Limb (tissue), 2 donors: ENCODE results near the gene AKAP1.

Experiments
- DNase-seq, 2 donors: peaks; one replicate each; pipeline ENCODE4 v3.0.0-alpha.2; 2016; ENCODE audit errors: extremely low spot score in 2 of 2

Gene AKAP1

DNA sequence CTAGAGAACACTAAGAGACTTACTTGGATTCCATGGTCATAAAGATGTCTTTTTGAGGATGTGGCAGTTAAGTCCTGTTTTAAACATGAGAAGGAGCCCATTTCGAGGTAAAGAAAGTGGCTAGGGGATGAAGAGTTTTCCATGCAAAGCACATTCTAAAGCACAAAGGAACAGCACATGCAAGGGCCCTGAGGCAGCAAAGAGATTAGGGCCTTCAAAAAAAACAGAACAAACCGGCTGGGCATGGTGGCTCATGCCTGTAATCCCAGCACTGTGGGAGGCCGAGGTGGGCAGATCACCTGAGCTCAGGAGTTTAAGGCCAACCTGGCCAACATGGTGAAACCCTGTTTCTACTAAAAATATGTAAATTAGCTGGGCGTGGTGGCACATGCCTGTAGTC lies 79.8 kb downstream of the AKAP1 start:
- DNase-seq = no peak

DNA sequence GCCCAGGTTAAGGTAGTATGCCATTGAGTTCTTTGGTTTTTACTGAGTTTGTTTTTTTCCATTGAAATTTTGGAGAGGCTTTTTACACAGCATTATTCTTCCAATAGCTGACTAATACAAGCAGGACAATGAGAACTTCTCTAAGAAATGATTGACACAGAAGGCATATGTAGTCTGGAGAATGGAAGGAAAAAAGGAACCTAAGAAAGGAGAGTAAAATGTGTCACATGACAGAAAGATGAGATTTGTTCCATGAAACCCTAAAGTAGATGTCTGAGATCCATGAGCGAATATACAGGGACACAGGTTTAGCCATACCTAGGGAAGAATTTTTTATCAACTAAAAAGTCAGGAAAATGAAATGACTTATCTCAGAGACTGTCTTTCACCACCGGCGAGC lies 80.7 kb downstream of the AKAP1 start:
- no peak for DNase-seq

DNA sequence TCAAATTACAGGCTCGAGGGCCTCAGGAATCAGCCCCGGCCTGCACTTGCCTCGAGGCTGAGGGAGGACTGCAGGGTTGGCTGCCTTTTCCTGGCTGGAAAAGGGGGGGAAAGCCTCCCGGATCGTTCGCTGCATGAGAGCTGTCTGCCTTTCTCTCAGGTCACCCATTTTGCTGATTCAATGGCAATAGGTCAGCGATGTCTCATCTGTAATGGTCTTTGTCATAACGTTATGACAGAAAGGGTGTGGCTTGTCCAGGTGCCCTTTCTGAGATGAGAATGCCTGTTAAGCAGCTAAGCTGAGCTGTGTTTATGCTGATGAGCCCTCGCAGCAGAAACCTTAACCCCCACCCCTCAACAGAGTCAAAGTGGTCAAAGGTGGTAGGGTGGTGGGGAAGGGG lies 81.8 kb downstream of the AKAP1 start:
- DNase-seq = no peak

DNA sequence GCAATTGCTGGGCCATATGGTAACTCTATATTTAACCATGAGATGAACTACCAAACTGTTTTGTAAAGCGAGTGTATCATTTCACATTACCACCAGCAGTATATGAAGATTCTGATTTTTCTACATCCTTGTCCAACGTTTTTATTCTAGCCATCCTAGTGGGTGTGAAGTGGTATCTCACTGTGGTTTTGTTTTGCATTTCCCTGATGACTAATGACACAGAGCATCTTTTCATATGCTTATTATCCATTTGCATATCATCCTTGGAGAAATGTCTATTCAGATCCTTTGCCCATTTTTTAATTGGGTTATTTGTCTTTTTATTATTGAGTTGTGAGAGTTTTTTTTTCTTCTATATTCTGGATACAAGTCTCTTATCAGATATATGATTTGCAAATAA lies 83.6 kb downstream of the AKAP1 start:
- no peak for DNase-seq

DNA sequence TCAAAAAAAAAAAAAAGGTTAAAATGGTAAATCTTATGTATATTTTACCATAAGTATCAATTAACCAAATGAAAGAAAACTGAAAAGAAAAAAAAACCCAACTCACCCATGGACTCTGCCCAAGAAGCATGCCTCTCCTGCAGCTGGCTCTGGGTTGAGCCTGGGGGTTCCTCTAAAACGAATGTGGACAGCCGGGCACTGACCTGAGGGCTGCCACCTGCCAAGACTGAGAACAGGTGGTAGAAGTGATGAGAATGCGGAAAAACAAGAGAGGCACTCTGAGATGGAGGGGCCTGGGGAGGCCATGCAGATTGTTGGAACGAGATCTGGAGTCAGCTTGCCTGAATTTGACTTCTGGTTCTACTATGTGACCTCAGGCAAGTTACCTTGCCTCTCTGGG lies 85.8 kb downstream of the AKAP1 start:
- DNase-seq = no peak
